Stimulated activated CD8-positive, alpha-beta memory T cell treated with anti-CD3 and anti-CD28 coated beads, Interleukin-4, amount 100 ng/mL, for 24 hours (primary cell): ENCODE measurements around the gene TRIM7.
"Not testable (repeated sequence)": the region's sequence is repeated elsewhere in the genome, so short reads cannot be mapped to it uniquely, and the experiment has no call there.

Source experiments
- DNase-seq: peaks from one replicate; pipeline ENCODE4 v3.0.0-alpha.2; 2020; ENCODE audit warnings: low read depth

TRIM7 gene

DNA sequence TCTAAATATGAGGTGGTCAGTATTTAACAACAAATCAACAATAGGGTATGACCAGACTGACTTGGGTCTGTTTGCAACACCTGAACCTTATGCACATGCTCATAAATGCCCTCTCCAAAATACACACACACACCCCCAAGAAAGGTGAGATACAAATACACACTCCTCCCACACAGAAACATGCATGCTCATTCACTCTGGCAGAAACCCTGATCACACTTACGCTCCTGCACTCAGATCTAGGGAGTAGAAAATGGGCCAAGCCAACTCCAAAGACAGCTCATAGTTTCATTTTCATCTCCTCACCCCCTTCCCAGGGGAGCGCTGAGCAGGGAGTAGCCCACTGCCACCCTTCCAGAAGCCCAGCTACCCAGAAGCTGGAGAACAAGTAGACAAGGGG lies 11.3 kb downstream of the TRIM7 start:
- DNase-seq: no peak

DNA sequence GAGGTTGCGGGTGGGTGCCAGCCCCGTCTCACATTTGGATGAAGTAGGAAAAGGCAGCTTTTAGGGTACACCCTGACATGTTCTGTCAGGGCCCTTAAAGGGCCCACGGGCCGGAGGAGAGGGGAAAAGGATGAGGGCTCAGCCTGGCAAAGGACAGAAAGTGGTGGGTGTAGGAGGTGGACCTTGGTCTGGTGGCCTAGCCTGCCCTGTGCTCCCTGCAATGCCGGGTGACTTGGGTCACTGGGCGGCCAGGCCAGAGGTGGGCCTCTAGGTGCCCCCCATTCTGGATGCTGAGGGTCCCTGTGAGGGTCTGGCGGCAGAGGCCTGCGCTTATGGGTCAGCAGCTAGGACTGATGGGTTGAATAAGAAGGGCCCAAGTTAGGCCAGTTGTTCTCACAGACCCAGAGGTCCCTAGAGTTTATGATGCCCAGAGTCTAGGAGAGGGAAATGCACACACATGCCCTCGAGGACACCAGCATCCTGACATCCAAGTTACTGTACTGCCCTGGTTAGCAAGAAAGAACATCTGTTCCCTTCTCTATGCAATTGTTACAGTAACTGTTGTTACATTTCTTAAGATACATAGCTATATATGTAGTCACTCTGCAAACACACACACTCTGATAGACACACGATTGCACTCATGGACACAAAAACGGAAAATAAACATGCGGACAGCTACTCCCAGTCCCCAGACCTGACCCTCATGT lies 12.5 kb downstream of the TRIM7 start:
- no peak for DNase-seq

DNA sequence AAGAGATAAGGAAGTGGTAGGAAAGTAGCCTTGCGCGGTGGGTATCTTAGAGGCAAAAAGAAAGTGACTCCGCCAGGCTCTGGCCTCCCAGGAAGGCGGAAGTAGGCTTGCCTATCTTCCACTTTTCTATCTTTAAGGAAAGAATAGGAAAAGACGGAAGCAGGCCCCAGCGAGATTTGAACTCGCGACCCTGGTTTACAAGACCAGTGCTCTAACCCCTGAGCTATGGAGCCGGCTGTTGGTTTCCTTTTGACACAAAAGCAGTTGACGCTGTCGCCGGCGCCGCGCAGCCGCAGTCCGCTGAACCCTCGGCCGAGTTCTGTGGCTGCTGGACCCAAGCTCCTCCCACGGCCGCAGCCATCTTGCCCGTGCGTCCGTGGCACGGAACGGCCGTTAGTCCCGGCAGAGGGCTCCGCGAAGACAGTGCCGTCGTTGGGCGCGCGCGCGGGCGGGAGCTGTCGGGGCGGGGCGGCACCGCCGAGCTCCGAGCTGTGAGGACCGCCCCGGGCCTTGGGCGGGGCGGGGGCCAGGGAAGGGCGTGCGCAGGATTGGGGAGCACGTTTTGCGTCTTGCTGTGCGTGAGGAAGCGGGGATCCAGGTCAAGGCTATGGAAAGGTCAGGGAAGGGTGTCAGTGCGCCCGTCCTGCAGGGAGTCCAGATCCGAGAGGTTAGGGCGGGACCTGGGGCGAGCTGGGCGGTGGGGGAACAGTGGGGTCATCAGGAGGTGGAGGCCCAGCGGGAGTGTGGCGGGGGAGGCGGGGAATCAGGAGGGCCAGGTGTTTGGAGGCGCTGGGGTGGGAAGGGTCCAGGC lies 13.3 kb downstream of the TRIM7 start:
- DNase-seq: peak; percentile 91

DNA sequence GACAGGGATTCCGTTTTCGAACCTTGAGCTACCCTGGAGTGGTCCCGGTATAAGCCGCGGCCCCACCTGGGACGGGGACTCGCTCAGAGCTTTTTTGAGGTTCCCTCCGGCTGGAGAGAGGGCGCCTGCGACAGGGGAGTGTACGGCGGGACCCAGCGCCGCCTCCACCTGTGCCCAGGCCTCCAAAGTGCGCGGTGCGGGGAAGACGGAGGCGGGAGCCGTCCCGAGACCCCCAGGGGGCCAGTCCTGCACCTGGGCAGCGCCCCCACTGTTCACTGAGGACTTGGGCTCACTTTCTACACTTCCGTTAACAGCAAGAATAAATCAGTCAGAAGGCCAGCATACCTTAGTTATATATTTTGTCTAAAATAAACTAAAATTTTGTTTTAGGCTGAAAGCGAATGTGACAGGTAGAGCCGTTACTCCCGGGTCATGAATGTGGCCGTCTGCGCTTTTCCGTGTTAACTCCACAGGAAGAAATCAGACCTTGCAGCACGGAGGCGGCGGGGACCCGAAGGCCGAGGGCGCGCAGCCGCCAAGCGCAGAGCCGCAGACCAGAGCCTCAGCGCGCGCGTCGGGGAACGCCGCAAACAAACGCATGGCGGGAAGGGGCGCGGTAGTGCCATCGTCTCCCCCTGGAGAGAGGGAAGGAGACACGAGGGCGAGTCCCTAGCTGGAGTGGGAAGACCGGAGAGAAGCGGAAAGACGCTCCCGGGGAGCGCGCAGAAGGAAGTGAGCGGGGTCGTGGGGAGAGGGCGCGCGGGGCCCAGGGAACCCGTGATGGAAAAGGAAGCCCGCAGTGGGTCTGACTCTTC lies 14.1 kb downstream of the TRIM7 start:
- DNase-seq: no peak

DNA sequence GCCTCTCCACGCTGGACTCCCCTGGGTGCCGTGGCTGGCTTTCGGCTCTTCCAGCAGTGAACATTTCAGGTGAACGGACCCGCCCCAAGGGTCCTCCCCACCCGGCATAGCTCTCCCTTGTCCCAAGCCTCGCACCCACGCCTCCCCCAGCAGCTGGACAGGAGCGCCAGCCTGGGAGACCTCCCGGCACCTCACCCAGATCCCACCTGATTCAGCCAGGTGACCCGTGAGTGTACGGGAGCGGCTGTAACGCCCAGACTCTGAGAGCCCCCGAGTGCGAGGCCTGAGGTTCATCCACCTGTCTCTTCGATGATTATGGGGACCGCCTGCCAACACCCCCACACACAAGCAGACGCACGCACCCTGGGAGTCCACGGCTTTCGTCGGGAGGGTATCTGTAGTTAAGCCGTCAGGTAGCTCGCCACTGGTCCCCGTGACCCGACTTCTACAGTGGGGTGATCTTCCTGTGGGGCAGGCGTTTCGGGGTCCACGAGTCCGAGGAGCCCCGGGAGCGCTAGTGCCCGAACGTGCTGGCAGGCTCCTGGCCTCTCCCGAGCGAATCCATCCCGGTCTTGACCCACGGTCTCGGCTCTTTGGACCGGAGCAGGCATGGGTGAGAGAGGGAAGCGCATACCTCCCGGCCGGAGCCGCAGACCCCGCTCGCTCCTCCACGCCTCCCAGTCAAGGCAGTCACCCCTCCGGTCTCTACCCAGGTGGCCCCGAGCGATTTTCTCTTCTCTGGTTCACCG lies 14.9 kb downstream of the TRIM7 start:
- DNase-seq: no peak

DNA sequence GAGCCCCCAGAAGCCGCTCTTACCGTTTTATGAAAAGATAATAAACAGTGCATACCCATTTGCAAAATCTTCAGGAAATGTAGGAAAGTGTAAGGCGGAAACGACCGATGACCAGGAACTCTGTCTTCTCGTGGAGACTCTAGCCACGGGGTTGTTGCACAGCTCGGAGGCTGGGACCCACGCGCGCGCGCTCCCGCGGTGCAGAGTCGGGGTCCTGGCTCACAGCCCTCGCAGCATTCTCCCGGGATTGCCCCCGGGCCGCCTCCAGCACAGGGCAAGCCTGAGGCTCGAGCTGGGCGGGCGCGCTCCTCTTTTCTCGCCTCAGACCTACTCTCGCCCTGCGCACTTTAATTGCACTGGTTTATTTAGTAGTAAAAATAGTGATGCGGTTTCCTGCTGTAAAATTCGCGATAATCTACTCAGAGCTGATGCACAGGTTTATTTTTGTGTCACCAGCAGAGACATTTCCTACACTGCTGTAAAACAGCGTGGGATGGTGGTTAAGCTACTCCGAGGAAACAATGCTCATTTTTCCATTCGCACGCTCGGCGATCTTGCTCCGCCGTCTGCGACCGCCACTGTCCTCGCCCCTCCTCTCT lies 15.5 kb downstream of the TRIM7 start:
- peak; percentile 48 for DNase-seq

DNA sequence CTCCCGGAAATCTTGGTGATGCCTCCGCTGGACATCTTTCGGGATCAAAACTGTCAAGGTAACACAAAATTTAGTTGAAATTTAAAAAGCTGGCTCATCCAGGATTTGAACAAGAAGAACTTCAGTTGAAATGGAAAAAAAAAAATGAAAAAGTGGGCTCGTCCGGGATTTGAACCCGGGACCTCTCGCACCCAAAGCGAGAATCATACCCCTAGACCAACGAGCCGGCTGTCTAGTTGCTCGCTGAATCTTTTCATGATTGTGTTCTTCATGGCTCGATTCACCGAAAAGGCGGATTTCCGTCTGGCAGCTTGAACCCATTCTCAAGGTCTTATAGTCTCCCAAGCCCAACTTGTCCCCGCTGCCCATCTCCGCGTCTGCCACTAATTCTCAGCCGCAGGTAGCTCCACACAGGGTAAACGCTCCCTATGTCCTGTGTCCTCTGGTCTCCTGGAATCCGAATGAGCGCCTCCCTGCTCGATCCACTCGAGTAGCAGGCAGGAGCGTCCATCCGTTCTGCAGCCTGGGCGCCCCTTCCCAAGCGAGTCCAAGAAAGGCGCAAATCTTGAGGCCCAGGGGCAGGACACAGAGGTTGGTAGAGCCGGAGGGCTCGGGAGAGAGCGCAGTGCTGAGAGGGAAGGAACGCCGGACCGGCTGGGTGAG lies 16.2 kb downstream of the TRIM7 start:
- peak; percentile 48 for DNase-seq

DNA sequence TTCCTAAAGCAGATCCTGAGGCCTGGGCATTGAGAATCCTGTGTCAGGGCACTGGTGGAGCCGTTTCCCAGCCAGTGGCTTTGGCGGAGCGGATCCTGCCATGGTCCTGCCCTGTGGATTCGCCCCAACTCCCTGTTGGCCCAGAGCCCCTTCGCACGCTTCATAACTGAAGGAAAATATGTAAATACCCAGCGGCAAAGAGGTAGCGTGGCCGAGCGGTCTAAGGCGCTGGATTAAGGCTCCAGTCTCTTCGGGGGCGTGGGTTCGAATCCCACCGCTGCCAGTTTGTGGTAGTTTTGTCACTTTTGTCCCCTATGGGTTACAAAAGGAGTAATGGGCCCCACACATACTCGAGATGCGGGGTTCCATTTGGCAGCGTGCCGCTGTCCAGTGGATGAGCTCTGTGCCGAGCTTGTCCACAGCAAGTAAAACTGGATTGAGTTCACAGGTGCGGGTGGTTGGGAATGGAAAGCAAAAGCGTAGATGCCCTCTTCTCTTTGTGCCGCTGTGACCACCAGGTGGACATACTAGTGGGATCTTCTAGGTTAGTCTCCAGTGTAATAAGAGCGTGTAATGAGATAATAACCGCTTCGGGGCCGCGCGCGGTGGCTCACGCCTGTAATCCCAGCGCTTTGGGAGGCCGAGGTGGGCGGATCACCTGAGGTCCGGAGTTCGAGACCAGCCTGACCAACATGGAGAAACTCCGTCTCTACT lies 17.3 kb downstream of the TRIM7 start:
- no peak for DNase-seq

DNA sequence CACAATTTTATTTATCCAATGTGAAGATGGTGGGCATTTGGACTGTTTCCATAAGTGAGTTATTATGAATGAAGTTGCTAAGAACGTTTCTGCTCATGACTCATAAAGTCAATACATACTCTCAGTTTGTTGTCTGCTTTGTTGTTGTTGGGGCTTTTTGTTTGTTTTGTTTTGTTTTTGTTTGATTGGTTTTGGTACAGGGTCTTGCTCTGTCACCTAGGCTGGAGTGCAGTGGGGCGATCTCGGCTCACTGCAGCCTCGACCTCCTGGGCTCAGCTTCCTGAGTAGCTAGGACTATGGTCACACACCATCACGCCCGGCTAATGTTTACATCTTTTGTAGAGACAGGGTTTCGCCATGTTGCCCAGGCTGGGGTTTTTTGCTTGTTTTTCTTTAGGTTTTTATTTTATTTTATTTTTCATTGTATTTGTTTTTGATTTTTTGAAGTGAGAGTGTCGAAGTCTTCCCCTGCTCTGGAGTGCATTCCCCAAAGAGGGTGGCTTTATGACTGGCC lies 18.0 kb downstream of the TRIM7 start:
- no peak for DNase-seq

DNA sequence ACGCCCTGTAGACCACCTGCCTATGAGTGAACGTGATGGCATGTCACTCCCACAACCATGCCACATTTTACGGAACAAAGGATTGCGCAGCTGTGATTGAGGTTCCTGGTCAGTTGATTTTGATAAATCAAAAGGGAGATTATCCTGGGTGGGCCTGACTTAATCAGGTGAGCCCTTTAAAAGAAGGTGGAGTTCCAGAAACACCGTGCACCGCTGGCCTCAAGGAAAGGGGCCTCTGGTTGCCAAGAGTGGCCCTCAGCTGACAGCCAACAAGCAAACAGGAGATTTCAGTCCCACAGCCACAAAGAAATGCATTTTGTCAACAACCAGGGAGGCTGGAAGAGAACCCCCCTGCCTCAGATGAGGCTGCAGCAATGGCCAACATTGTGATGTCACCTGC lies 19.0 kb downstream of the TRIM7 start:
- no peak for DNase-seq

DNA sequence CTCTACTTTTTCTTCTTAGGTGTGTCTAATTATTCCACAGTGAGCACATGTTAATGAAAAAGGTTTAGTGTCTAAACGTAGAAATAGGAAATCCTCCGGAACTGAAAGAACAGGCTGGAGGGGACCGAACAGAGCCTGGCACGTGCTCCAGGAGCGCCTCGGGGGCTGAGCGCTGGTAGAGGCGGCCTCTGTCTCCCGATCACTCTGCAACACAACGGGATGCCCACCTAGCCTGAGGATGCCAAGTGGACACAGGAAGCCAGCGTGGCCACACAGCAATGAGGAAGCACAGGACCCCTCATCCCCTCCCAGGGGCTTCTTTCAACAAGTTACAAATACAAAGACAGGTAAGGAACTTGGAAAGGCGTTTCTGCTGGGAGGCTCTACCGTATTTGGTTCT lies 19.4 kb downstream of the TRIM7 start:
- no peak for DNase-seq

DNA sequence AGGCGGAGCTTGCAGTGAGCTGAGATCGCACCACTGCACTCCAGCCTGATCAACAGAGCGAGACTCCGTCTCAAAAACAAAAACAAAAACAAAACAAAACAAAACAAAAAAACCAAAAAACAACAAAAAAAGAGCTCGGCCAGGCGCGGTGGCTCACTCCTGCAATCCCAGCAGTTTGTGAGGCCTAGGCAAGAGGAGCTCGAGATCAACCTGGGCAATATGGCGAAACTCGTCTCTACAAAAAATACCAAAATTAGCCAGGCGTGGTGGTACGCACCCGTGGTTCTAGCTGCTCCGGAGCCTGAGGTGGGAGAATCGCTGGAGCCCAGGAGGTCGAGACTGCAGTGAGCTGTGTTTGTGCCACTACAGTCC lies 20.2 kb downstream of the TRIM7 start:
- DNase-seq: no peak

DNA sequence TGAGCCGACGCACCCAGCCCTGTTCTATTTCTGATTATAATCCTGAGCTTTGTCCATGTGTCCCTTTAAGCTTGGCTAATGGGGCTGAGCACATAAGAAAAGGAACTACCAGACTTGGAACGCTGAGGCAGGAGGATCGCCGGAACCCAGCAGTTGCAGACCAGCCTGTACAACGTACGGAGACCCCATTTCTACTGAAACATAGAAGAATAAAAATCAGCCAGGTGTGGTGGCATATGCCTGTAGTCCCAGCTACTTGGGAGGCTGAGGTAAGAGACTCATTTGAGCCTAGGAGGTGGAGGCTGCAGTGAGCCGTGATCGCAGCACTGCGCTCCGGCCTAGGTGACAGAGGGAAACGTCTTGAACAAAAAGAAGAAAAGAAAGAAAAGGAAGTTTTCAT lies 22.3 kb downstream of the TRIM7 start:
- DNase-seq: no peak

DNA sequence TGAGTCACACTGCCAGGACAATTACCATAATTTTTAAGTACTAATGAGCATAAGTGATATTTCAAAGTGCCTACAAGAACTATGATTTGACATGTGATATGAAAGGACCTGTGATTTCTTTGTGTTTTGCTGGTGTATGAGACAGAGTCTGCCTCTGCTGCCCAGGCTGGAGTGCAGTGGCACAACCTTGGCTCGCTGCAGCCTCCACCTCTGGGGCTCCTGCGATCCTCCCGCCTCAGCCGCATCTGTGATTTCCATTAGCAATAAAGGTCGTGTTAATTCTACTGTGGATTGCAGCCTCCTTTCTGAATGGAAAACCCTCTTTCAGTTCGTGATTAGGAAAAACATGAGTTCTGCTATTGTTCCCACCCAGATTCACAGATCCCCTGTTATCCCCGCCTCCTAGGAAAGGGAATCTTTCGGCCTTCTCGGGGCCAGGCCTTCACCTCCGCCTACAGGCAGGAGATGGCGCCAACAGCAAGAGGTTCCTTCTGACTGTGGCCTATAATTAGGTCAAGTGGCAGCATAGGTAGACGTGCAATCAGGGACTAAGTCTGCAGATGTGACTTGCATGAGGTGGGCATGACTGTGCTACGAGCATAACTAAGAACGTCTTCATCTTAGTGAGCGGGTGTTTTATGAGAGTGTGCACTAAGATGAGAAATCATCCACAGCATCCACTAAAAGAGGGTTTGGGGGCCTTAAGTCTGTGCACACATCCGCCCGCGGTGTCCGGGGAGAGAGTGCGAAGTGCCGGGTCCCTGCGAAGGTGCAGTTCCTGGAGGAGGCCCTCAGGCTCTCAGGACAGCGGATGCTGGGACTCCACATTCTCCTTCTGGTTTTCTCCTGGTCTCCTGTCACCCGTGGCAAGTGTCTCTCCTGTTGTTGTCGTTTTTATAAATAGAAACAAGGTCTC lies 23.1 kb downstream of the TRIM7 start:
- no peak for DNase-seq

DNA sequence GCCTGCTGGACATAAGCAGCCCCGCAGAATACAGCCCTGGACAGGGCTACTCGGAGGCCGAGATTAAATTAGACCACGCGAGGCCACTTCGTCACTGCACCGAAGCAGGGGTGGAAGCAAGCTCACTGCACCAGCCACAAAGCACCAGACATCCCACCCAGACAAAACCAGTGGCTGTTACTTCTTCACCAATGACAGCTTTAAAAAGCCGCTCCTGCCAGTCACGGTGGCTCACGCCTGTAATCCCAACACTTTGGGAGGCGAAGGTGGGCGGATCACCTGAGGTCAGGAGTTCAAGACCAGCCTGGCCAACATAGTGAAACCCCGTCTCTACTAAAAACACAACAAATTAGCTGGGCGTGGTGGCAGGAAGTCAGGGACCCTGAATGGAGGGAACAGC lies 27.4 kb downstream of the TRIM7 start:
- DNase-seq: not testable (repeated sequence)

DNA sequence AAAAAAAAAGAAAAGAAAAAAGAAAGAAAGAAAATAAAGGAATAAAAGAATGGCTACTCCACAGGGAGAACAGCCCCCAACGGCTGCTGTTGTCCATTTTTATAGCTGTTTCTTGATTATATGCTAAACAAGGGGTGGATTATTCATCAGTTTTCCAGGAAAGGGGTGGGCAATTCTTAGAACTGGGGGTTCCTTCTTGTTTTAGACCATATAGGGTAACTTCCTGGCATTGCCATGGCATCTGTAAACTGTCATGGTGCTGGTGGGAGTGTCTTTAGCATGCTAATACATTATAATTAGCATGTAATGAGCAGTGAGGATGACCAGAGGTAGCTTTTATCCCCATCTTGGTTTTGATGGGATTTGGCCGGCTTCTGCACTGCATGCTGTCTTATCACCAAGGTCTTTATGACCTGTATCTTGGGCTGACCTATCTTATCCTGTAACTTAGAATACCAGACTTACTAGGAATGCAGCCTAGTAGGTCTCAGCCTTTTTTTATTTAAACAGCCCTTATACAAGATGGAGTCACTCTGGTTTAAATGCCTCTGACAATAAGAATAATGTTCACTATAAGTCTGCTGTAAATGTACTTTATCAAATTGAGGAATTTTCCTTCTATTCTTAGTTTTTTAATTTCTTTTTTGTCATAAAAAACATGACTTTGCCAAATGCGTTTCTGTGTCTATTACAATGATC lies 28.6 kb downstream of the TRIM7 start:
- DNase-seq: no peak

DNA sequence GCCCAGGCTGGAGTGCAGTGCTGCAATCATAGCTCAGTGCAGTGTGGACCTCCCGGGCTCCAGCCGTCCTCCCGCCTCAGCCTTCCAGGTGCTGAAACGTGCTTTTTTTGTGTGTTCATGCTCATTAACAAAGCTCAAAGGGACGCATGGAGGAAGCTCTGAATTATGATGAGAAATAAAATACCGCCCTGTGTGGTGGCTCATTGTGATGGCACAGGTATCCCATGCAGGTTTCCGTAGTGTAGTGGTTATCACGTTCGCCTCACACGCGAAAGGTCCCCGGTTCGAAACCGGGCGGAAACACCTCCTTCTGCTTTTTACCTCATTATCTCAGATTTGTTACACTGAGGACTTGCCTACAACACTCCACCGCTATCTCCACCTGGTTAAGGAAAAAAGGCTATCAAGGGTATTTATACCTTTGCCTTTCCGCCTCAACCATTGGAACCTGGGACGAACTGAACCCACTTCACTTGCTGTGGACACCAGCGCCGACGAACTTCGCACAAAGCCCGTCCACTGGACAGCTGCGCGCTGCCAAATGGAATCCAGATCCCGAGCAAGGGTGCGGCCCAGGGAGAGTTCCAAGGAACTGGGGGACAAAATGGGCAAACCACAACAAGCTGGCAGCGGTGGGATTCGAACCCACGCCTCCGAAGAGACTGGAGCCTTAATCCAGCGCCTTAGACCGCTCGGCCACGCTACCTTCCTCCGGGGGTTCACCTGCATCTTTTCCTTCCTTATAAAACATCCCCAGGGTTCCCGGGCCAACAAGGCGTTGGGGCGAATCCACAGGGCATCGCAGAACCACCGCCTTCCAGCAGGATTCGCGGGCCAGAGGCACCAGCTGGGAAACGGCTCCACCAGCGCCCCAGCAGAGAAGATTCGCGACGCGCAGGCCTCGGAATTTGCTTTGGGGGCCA lies 31.3 kb downstream of the TRIM7 start:
- DNase-seq: peak; percentile 53
